Measurements from ENCODE around the gene DPYSL5. TPM values are rescaled to one million over a fixed set of nuclear protein-coding genes. Genes with fewer than 3 reads are reported as not detected.

The DPYSL5 gene
- total and polyA plus RNA-seq, 2 of the 13 experiments (the other 11 are each of a cell fraction or from before 2014, with no cell fraction given), result 0.15 TPM; not detected in 1

- Histone ChIP-seq H3K9ac (ENCODE audit: insufficient read depth, low read depth, low read length) (no peak overlapping the region), H3K4me3 (replicated peaks in 1 of 3; ENCODE audit: insufficient read depth in 1 of 3, low read depth in 2 of 3, low read length in 3 of 3) (no peak overlapping the region), H2AFZ (ENCODE audit: low read length) (no peak overlapping the region), H3K9me3 (ENCODE audit: low read length) (no peaks in the 10 kb centered on the region), H3K27ac (ENCODE audit: extremely low read length, insufficient read depth, low read length) (no peak overlapping the region), H3K79me2 (ENCODE audit: insufficient read depth, low read length) (no peaks in the 10 kb centered on the region), H3K27me3 (ENCODE audit: control insufficient read depth in 1 of 2, insufficient read depth in 2 of 2, low read length in 2 of 2) (peaks cover 5 to 54% of the 10 kb centered on the region in 2 experiments), H3K36me3 (replicated peaks in 1 of 2; ENCODE audit: control insufficient read depth in 1 of 2, insufficient read depth in 2 of 2, low read length in 2 of 2) (no peaks in the 10 kb centered on the region), H3K4me1 (ENCODE audit: insufficient read depth, low read length) (no peaks in the 10 kb centered on the region), H4K20me1 (ENCODE audit: insufficient read depth, low read length) (no peaks in the 10 kb centered on the region), H3K4me2 (ENCODE audit: low read depth, low read length) (no peak overlapping the region)
- intact Hi-C loops (cut with micrococcal nuclease; ENCODE audit: unreplicated experiment) (no loop called here), in situ Hi-C loops (cut with HindIII; ENCODE audit: extremely low pct_ligation_motif_present, low pct_unique_long_range_greater_than_20kb) (no loop called here)
- FAIRE-seq (no peak), DNase-seq (ENCODE audit: low spot score) (no peak), ATAC-seq (no peak)
- ChIA-PET CTCF (ENCODE audit: low intra/inter-chr PET ratio, low total read pairs) (no interaction called here), POLR2A (no interaction called here)
- 13% methylated on average over 2 of the region's 2 CpGs for WGBS (ENCODE audit: low lambda C conversion rate)
- no TSS peak for BruUV-seq (replicated peaks)
- no peak for TF ChIP-seq IRF1 (CRISPR knock-in tag; IDR thresholded peaks at IDR 0.05; ENCODE audit: low read depth)
- TF ChIP-seq KDM4B (CRISPR knock-in tag; IDR thresholded peaks at IDR 0.05), result no peak
- no peak for TF ChIP-seq ZNF713 (CRISPR knock-in tag; IDR thresholded peaks at IDR 0.05)
- no peak for TF ChIP-seq ZNF275 (CRISPR knock-in tag; IDR thresholded peaks at IDR 0.05; ENCODE audit: borderline replicate concordance)
- no peak for TF ChIP-seq LBX2 (CRISPR knock-in tag; IDR thresholded peaks at IDR 0.05; ENCODE audit: borderline replicate concordance)
- TF ChIP-seq DRAP1 (CRISPR knock-in tag; IDR thresholded peaks at IDR 0.05), result no peak
- no peak for TF ChIP-seq ZNF101 (CRISPR knock-in tag; IDR thresholded peaks at IDR 0.05; ENCODE audit: borderline replicate concordance, low read depth)
- TF ChIP-seq ZNF230 (CRISPR knock-in tag; IDR thresholded peaks at IDR 0.05), result no peak
- no peak for TF ChIP-seq TBP (CRISPR knock-in tag; IDR thresholded peaks at IDR 0.05)
- TF ChIP-seq ZNF776 (CRISPR knock-in tag; IDR thresholded peaks at IDR 0.05), result no peak
- TF ChIP-seq STAT6 (CRISPR knock-in tag; IDR thresholded peaks at IDR 0.05; ENCODE audit: borderline replicate concordance), result no peak
- no peak for TF ChIP-seq PITX1 (CRISPR knock-in tag; IDR thresholded peaks at IDR 0.05)
- no peak for TF ChIP-seq RBM39 (IDR thresholded peaks at IDR 0.05; ENCODE audit: low read depth, low read length, poor library complexity, severe bottlenecking)
- TF ChIP-seq POLR2AphosphoS2 (IDR thresholded peaks at IDR 0.05; ENCODE audit: low read depth, low read length), result no peak
- TF ChIP-seq RFXAP (CRISPR knock-in tag; IDR thresholded peaks at IDR 0.05; ENCODE audit: borderline replicate concordance), result no peak
- TF ChIP-seq MED8 (CRISPR knock-in tag; IDR thresholded peaks at IDR 0.05; ENCODE audit: insufficient replicate concordance), result no peak
- no peak for TF ChIP-seq RFX1 (IDR thresholded peaks at IDR 0.05)
- no peak for TF ChIP-seq SRF (IDR thresholded peaks at IDR 0.05; ENCODE audit: low read depth, low read length)
Measured at GRCh38 chr2:26910176-26910575, 62.2 kb downstream of the DPYSL5 start.

Data from HepG2 (cell line).